Nephron progenitor cell (in vitro differentiated cells): ENCODE results near the gene CMTM3.

ENCODE experiments used
- DNase-seq: peaks from one replicate; pipeline ENCODE4 v3.0.0; 2021
- H3K27ac Mint-ChIP-seq: 2 replicates; pipeline ENCODE4 v1.8.0; 2021; ENCODE audit warnings: mild to moderate bottlenecking, moderate library complexity, mixed read lengths
- H3K27me3 Mint-ChIP-seq: 2 replicates; pipeline ENCODE4 v1.8.0; 2021; ENCODE audit warnings: mild to moderate bottlenecking, low read depth, mixed read lengths; ENCODE audit not compliant: poor library complexity
- H3K36me3 Mint-ChIP-seq: 2 replicates; pipeline ENCODE4 v1.8.0; 2021; ENCODE audit warnings: low read depth, mixed read lengths
- H3K4me1 Mint-ChIP-seq: 2 replicates; pipeline ENCODE4 v1.8.0; 2021; ENCODE audit warnings: mixed read lengths
- H3K4me3 Mint-ChIP-seq: 2 replicates; pipeline ENCODE4 v1.8.0; 2021; ENCODE audit warnings: mild to moderate bottlenecking, moderate library complexity, mixed read lengths
- H3K9me3 Mint-ChIP-seq: 2 replicates; pipeline ENCODE4 v1.8.0; 2021; ENCODE audit warnings: mild to moderate bottlenecking, moderate library complexity, mixed read lengths
- TF ChIP-seq, protein P1 (sequence below): fragments of 200-600 bp; sonication (generic); IDR thresholded peaks from 2 replicates; pipeline ENCODE4 v1.5.0; 2021; ENCODE audit warnings: antibody characterized with exemption

The CMTM3 gene

DNA sequence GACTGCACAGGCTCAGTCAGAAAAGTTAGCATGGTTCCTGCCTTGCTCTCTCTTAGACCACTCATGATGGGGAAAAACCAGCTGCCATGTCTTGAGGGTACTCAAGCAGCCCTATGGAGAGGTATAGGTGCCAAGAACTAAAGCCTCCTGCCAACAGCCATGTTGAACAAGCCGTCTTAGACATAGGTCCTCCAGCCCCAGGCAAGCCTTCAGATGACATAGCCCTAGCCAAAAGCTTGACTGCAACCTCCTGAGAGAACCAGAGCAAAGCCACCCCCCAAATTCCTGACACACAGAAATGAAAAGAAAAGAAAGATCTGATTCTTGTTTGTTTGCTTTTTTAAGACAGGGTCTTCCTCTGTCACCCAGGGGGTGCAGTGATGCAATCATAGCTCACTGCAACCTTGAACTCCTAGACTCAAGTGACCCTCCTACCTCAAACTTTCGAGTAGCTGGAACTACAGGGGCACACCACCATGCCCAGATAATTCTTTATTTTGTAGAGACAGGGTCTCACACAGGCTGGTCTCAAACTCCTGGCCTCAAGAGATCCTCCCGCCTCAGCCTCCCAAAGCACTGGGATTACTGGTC is 36.3 kb downstream of the CMTM3 start:
- Mint-ChIP-seq H3K36me3 (peaks cover 4% of the 10 kb centered on the region), H3K4me3 (no peak overlapping the region), H3K27me3 (peaks cover 8% of the 10 kb centered on the region), H3K9me3 (no peaks in the 10 kb centered on the region), H3K4me1 (peaks cover 25% of the 10 kb centered on the region), H3K27ac (no peak overlapping the region)
- TF ChIP-seq, protein P1, sequence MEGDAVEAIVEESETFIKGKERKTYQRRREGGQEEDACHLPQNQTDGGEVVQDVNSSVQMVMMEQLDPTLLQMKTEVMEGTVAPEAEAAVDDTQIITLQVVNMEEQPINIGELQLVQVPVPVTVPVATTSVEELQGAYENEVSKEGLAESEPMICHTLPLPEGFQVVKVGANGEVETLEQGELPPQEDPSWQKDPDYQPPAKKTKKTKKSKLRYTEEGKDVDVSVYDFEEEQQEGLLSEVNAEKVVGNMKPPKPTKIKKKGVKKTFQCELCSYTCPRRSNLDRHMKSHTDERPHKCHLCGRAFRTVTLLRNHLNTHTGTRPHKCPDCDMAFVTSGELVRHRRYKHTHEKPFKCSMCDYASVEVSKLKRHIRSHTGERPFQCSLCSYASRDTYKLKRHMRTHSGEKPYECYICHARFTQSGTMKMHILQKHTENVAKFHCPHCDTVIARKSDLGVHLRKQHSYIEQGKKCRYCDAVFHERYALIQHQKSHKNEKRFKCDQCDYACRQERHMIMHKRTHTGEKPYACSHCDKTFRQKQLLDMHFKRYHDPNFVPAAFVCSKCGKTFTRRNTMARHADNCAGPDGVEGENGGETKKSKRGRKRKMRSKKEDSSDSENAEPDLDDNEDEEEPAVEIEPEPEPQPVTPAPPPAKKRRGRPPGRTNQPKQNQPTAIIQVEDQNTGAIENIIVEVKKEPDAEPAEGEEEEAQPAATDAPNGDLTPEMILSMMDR: no peak
- DNase-seq: no peak

DNA sequence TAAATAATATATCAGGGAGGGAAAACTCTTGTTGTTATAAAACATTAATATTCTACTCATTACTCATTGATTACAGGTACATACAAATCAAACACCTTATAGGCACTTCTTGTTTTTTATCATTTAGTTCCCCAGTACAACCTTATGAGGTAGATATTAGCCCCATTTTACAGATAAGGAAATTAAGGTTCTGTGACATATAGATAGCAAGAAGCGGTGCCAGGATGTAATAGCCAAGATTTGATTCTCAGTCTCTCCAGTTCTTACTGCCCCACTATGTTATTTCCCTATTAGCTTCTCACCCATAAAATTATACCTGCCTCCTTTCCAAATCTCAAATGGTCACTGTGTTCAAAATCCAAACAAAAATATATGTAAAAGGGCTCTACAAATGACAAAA is 36.9 kb downstream of the CMTM3 start:
- Mint-ChIP-seq H3K27me3 (peaks cover 10% of the 10 kb centered on the region), H3K9me3 (no peaks in the 10 kb centered on the region), H3K27ac (no peak overlapping the region), H3K4me1 (peaks cover 21% of the 10 kb centered on the region), H3K36me3 (peaks cover 4% of the 10 kb centered on the region), H3K4me3 (no peak overlapping the region)
- DNase-seq: no peak
- TF ChIP-seq, protein P1: no peak

DNA sequence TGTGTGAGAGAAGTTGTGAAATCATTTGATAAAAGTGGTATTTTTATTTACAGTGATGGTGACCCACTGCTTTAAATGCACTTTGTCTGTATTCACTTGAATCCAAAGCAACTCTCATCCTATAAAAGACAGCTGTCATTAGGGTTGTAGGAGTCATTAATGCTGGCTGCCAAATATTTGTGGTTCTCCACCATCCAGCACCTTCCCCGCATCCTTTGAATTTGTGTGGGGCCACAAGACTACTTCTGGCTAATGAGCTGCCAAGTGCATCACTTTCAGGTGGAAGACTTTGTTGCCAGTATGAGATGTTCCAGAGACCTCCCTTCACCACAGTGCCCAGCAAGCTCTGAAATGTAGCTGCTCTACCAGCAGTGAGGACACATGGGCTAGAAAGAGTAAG is 43.4 kb downstream of the CMTM3 start:
- H3K9me3 Mint-ChIP-seq: no peaks in the 10 kb centered on the region
- no peak overlapping the region for H3K27ac Mint-ChIP-seq
- TF ChIP-seq, protein P1: no peak
- H3K27me3 Mint-ChIP-seq: peaks cover 6% of the 10 kb centered on the region
- DNase-seq: no peak
- no peaks in the 10 kb centered on the region for H3K36me3 Mint-ChIP-seq
- no peak overlapping the region for H3K4me3 Mint-ChIP-seq
- peaks cover 25% of the 10 kb centered on the region for H3K4me1 Mint-ChIP-seq

DNA sequence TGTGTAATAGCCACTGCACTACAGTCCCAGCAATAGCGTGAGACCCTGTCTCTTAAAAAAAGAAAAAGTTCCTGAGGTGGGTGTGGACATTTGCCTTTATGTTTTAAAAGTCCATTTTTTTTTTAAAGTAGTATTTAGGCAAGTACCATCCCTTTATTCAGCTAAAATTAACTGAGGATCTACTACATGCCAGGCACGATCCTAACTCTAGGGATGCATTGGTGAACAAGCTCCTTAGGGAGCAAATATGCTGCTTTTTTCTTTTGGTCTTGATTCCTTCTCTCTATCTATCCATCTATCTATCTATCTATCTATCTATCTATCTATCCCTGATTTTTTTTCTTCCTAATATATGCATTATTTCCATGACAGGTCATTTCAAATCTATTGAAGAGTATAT is 44.7 kb downstream of the CMTM3 start:
- no peak for DNase-seq
- peaks cover 24% of the 10 kb centered on the region for H3K4me1 Mint-ChIP-seq
- H3K4me3 Mint-ChIP-seq: no peak overlapping the region
- H3K27me3 Mint-ChIP-seq: peaks cover 6% of the 10 kb centered on the region
- H3K36me3 Mint-ChIP-seq: no peaks in the 10 kb centered on the region
- no peaks in the 10 kb centered on the region for H3K9me3 Mint-ChIP-seq
- TF ChIP-seq, protein P1: no peak
- H3K27ac Mint-ChIP-seq: no peak overlapping the region

DNA sequence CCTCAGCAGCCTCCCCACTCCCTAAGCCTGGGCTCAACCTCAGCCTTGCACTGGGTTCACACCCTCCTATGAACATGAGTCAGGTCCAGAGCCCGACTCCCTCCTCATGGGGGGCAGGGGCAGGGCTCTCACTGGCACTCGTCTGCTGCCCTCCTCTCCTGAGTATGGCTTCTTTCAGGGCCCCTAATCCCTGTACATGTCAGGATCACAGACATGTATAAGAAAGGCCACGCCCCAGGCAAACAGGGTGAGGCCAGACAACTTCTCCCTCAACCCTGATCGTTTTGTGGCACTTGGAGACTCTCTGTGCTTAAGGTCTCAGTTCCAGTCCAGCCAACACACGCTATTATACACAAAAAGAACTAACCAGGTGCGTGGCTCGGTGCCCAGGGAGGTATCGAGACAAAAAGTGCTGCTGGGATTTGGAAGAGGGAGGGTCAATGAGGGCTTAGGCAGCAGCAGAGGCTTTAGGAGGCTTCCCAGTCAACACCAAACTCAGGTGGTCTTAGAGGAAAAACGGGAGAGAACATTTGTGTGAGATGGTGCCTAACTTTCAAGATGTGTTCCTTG is 45.2 kb downstream of the CMTM3 start:
- no peak overlapping the region for H3K4me3 Mint-ChIP-seq
- peaks cover 18% of the 10 kb centered on the region for H3K4me1 Mint-ChIP-seq
- H3K36me3 Mint-ChIP-seq: no peaks in the 10 kb centered on the region
- TF ChIP-seq, protein P1: no peak
- H3K27me3 Mint-ChIP-seq: peaks cover 6% of the 10 kb centered on the region
- DNase-seq: no peak
- no peaks in the 10 kb centered on the region for H3K9me3 Mint-ChIP-seq
- H3K27ac Mint-ChIP-seq: no peak overlapping the region
